GM11168 (cell line): Measurements from ENCODE around the gene MOB3A.

Experiments used
- in situ Hi-C: fragments of 300-500 bp; cut with MboI; formaldehyde crosslinking; loops from one replicate; pipeline ENCODE4 v1.12.0; 2022; ENCODE audit warnings: low sequenced_read_pairs; ENCODE audit not compliant: unreplicated experiment

Gene MOB3A

DNA sequence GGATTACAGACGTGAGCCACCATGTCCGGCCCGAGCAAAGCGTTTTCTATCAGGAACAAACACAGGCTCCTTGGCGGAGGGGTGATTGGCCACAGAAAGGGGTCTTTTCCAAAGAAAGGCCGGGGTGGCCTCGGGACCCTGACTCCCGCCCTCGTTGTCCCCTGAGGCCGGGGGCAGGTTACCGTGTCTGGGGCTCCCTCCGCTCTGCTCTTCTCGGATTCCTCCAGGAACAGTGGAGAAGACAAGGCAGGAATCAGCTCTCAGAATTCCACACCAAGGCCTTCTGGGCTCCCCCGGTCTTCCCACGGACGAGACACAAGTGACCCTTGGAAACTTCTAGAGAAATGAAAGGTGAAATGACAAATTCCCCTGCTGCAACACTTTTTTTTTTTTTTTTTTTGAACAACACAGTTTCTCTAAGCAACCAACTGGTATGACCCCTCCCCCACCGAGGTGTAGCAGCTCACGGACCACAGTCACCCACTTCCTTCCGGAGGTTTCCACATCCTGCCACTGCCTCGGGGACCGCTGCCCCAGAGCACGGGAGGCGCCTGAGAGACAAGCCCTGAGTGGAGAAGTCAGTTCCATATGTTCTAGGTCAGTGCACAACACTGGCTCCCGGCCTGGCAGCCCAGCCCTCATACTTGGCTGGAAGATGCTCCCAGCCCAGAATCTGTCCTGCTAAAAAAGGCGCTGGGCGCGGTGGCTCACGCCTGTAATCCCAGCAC, 11.0 kb downstream of the MOB3A start:
- in situ Hi-C loops, result loop anchor here (5.0 kb wide), 1 partner anchor 58 kb away; no protein-coding TSS in a partner anchor

DNA sequence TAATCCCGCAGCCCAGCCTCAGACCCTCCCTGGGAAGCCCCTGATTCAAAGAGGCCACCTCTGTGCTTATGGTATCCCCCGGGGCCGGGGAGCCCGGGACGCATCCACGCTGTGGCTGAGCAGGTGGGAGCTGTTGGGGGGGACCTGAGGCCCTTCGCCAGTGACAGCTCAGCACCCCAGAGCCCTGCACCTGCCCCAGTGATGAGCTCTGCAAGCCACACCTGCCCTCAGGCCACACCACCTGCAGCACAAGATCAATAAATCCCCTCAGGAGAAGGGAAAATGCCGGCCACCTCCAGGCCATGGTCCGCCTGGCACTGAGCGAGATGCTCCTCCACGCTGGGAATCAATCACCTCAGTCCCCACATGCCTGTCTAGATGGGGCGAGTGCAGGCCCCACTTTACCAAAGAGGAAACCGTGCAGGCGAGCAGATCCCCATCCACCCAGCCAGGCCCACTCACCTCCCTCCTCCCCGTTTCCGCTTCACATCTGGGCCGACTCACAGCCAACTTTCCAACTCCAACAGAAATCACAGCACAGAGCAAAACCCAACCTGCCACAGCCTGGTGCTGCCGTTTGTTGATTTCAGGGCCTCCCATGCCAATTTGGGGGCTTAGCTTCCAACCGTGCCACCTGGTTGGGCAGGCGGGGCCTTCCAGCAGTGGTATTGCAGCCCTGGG, 12.8 kb downstream of the MOB3A start:
- in situ Hi-C loops, result loop anchor here (5.0 kb wide), 1 partner anchor 56 kb away; no protein-coding TSS in a partner anchor

- in situ Hi-C loops, result loop anchor here (5.0 kb wide), 1 partner anchor 55 kb away; no protein-coding TSS in a partner anchor
These were observed 14.0 kb downstream of the MOB3A start for GRCh38 chr19:2081873-2082810.

GRCh38 chr19:2080336-2080988, 15.7 kb downstream of the MOB3A start:
- in situ Hi-C loops, result loop anchor here (5.0 kb wide), 1 partner anchor 53 kb away; no protein-coding TSS in a partner anchor

DNA sequence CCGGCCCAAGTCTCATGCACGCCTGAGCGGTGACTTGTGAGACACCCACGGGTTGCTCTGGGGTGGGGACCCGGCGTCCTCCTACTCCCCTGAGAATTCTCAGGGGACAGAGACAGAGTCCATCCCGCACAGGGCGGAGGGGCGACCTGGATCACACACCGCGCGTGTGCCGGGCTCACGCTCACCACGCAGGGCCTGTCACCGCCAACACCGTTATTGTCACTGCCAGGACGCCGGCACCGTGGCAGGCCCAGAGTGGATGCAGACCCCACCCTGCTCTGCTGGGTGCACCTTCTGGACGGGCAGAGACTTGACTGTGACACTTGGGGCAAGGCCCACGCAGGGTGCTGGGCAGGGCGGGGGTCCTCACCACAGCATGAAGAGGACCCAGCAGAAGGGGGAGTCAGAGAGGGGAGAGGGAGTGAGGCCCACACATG, 16.2 kb downstream of the MOB3A start:
- in situ Hi-C loops, result loop anchor here (5.0 to 10.0 kb wide), 2 partner anchors 53 to 155 kb away; no protein-coding TSS in a partner anchor

DNA sequence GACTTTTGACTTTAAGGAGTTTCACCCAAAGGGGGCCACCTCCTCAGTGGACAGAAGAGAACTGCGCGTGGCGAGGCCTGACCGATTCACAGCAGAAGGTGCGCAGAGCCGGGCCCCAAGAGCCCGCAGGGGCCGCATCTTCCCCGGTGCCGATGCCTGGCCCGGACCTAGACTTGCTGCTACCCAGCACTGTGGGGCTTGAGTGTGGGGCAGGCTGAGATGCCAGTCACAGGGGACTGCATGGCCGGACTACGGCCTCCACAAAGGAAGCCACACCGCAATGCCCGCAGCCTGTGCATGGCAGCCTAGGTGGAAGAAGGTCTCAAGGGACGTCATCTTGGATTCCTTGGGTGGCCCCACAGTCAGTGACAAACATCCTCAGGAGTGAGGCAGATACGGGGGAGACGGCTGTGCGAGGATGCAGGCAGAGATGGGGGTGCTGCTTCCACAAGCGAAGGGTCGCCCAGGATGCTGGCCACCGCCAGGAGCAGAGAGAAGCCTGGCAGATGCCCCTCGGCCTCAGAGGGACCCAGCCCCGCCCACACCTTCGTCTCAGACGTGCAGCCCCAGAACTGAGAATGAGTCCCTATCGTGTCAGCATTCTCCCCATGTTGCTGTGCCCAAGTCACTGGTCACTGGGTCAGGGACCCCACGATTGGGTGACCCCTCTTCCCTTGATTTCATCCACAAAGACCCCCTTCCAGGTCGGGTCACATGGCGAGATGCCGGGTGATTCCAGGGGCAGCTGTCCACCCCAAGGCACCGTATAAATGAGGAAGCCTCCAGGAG, 16.9 kb downstream of the MOB3A start:
- in situ Hi-C loops, result loop anchor here (10.0 kb wide), 1 partner anchor 154 kb away; no protein-coding TSS in a partner anchor

GRCh38 chr19:2077833-2078619, 18.1 kb downstream of the MOB3A start:
- in situ Hi-C loops, result loop anchor here (10.0 kb wide), 1 partner anchor 153 kb away; no protein-coding TSS in a partner anchor

- in situ Hi-C loops, result loop anchor here (10.0 kb wide), 1 partner anchor 153 kb away; no protein-coding TSS in a partner anchor
These were observed 18.7 kb downstream of the MOB3A start for GRCh38 chr19:2077398-2077797.

DNA sequence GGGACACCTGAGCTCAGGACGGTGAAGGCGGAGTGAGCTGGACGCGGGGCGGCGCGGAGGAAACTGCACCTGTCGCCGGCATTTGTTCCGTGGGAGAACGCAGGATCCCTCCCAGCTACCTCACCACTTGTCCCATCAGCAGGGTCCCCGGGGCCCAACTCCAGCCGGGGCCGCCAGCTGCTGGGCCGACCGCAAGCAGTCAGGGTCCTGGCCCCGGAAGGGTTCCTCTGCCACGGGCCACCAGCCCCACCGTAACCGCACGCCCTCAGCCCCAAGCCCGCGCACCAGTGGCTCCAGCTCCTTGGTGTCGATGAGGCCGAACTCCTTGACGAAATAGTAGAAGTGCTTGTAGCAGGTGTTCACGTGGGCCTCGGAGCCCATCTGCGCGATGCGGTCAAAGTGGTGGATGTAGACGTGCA, 19.6 kb downstream of the MOB3A start:
- in situ Hi-C loops, result loop anchor here (10.0 kb wide), 1 partner anchor 152 kb away; no protein-coding TSS in a partner anchor

GRCh38 chr19:2072757-2073551, 23.2 kb downstream of the MOB3A start:
- in situ Hi-C loops, result loop anchor here (10.0 kb wide), 1 partner anchor 148 kb away; no protein-coding TSS in a partner anchor

DNA sequence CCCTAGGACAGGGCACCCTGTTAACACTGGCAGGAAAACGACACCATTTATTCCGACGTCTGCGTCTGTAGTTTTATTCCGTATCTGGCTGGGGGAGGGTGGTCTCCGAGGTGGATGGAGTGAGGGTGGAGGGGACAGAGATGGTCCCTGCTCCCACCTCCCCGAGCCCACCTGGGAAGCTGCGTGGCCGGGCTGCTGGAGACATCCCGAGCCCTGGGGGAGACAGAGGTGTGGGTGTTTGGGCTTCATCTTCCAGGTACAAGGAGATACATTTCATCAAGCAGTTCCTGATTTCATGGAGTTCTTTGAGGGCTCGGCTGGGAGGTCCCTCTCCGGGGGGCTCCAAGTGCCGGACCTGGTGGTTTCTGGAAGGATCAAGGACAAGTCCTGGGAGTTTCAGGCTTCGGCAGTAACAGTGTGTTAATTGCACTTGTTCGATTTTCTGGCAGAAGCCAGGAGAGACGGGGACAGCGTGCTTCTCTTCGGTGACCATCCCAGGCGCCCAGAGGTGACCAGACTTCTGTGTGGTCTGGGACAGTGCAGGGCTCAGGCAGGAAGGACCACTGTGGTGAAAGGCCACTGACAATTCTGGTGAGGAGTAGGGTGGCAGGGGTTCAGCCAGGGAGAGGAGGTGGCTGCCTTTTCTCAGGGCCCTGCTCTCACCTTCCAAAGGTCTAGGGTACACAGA, 25.0 kb downstream of the MOB3A start:
- in situ Hi-C loops, result loop anchor here (10.0 kb wide), 1 partner anchor 146 kb away; no protein-coding TSS in a partner anchor

DNA sequence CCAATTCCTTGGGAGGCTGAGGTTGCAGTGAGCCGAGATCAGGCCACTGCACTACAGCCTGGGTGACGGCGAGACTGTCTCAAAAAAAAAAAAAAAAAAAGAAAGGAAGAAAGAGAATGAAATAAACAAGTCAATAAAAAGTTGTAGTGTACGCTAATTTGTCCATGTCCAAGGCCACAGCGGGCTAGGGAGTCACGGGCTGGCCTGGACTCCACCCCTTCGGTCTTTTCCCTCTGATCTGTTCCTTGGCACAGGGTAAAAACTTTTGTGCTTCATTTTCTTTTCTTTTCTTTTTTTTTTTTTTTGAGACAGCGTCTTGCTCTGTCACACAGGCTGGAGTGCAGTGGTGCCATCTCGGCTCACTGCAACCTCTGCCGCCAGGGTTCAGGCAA, 25.7 kb downstream of the MOB3A start:
- in situ Hi-C loops, result loop anchor here (10.0 kb wide), 1 partner anchor 146 kb away; no protein-coding TSS in a partner anchor

GRCh38 chr19:2064788-2065524, 31.2 kb downstream of the MOB3A start:
- in situ Hi-C loops, result no loop called here

DNA sequence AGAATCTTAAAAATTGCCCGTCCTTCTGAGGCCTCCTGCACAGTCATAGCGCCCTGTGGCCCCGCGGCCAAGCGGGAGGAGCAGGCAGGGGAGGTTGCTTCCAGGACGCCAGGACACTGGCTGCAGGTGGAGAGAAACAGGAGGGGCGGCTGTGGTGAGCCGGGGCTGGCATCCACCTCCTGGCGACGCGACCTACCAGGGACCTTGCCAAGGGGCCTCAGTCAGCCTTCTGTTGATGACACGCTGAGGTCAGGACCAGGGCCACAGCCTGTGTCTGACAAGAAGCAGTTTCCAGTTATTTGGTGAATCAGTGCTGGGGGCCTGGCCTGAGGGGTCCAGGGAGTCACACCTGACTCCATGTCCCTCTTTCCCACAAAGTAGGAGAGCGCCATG, 31.7 kb downstream of the MOB3A start:
- in situ Hi-C loops, result no loop called here

- in situ Hi-C loops, result no loop called here
These were observed 32.3 kb downstream of the MOB3A start for GRCh38 chr19:2063824-2064223.

- in situ Hi-C loops, result no loop called here
These were observed 33.4 kb downstream of the MOB3A start for GRCh38 chr19:2062770-2063169.
